Measurements from ENCODE around the gene RIC1. TPM values are rescaled to one million over a fixed set of nuclear protein-coding genes. Genes with fewer than 3 reads are reported as not detected.
A peak's percentile ranks its signal among the peaks of the same experiment; 100 is the strongest.
"Not testable (repeated sequence)": the region's sequence is repeated elsewhere in the genome, so short reads cannot be mapped to it uniquely, and the experiment has no call there.

Gene RIC1
- total and polyA plus RNA-seq, 2 donors, result 10.3 to 23.9 TPM

- 97% methylated on average over 1 of the region's 1 CpG for WGBS
- DNase-seq (ENCODE audit: low read depth in 6 of 9, low spot score in 9 of 9), result no peak
- no peak overlapping the region for H3K27ac ChIP-seq (ENCODE audit: low read depth in 1 of 2, low read length in 1 of 2)
- H3K4me3 ChIP-seq (ENCODE audit: low read length in 2 of 2), result no peak overlapping the region
- no peaks in the 10 kb centered on the region for H3K4me1 ChIP-seq (ENCODE audit: control insufficient read depth in 2 of 2, insufficient read depth in 2 of 2, low read length in 2 of 2)
- peaks cover 0 to 3% of the 10 kb centered on the region in 2 donors for H3K9me3 ChIP-seq (ENCODE audit: control insufficient read depth in 2 of 2, insufficient read depth in 1 of 2, low read length in 1 of 2)
- H3K27me3 ChIP-seq (ENCODE audit: control insufficient read depth in 2 of 2, insufficient read depth in 1 of 2, low read length in 1 of 2), result no peaks in the 10 kb centered on the region
- no peaks in the 10 kb centered on the region for H3K36me3 ChIP-seq (ENCODE audit: control insufficient read depth in 2 of 2, insufficient read depth in 2 of 2, low read length in 1 of 2)
These were observed 15.6 kb downstream of the RIC1 start for GRCh38 chr9:5644501-5644900.

- Histone ChIP-seq H3K9me3 (ENCODE audit: control insufficient read depth in 2 of 2, insufficient read depth in 1 of 2, low read length in 1 of 2) (peaks cover 0 to 17% of the 10 kb centered on the region in 2 donors), H3K27ac (ENCODE audit: low read depth in 1 of 2, low read length in 1 of 2) (no peak overlapping the region), H3K4me1 (ENCODE audit: control insufficient read depth in 2 of 2, insufficient read depth in 2 of 2, low read length in 2 of 2) (peaks cover 0 to 4% of the 10 kb centered on the region in 2 donors), H3K4me3 (ENCODE audit: low read length in 2 of 2) (no peak overlapping the region), H3K27me3 (ENCODE audit: control insufficient read depth in 2 of 2, insufficient read depth in 1 of 2, low read length in 1 of 2) (no peaks in the 10 kb centered on the region), H3K36me3 (ENCODE audit: control insufficient read depth in 2 of 2, insufficient read depth in 2 of 2, low read length in 1 of 2) (no peaks in the 10 kb centered on the region)
- DNase-seq (ENCODE audit: low read depth in 6 of 9, low spot score in 9 of 9), result no peak
- WGBS, result 95% methylated on average over 3 of the region's 3 CpGs
These were observed 17.2 kb downstream of the RIC1 start for GRCh38 chr9:5646116-5646515.

- no peak for DNase-seq (ENCODE audit: low read depth in 6 of 9, low spot score in 9 of 9)
- H3K36me3 ChIP-seq (ENCODE audit: control insufficient read depth in 2 of 2, insufficient read depth in 2 of 2, low read length in 1 of 2), result no peaks in the 10 kb centered on the region
These were observed 21.6 kb downstream of the RIC1 start for GRCh38 chr9:5650356-5651105.

GRCh38 chr9:5651246-5651645, 22.3 kb downstream of the RIC1 start:
- H3K4me3 ChIP-seq (ENCODE audit: low read length in 2 of 2), result no peak overlapping the region
- no peaks in the 10 kb centered on the region for H3K27me3 ChIP-seq (ENCODE audit: control insufficient read depth in 2 of 2, insufficient read depth in 1 of 2, low read length in 1 of 2)
- no peak overlapping the region for H3K27ac ChIP-seq (ENCODE audit: low read depth in 1 of 2, low read length in 1 of 2)
- no peaks in the 10 kb centered on the region for H3K36me3 ChIP-seq (ENCODE audit: control insufficient read depth in 2 of 2, insufficient read depth in 2 of 2, low read length in 1 of 2)
- H3K4me1 ChIP-seq (ENCODE audit: control insufficient read depth in 2 of 2, insufficient read depth in 2 of 2, low read length in 2 of 2), result peaks cover 0 to 4% of the 10 kb centered on the region in 2 donors
- H3K9me3 ChIP-seq (ENCODE audit: control insufficient read depth in 2 of 2, insufficient read depth in 1 of 2, low read length in 1 of 2), result peaks cover 0 to 20% of the 10 kb centered on the region in 2 donors
- no peak for DNase-seq (ENCODE audit: low read depth in 6 of 9, low spot score in 9 of 9)

More at GRCh38 chr9:5650356-5651105, 21.6 kb downstream of the RIC1 start:
- no peaks in the 10 kb centered on the region for H3K27me3 ChIP-seq (ENCODE audit: control insufficient read depth in 2 of 2, insufficient read depth in 1 of 2, low read length in 1 of 2)
- WGBS, result 97% methylated on average over 2 of the region's 2 CpGs
- no peak overlapping the region for H3K27ac ChIP-seq (ENCODE audit: low read depth in 1 of 2, low read length in 1 of 2)
- H3K4me3 ChIP-seq (ENCODE audit: low read length in 2 of 2), result no peak overlapping the region
- peaks cover 0 to 4% of the 10 kb centered on the region in 2 donors for H3K4me1 ChIP-seq (ENCODE audit: control insufficient read depth in 2 of 2, insufficient read depth in 2 of 2, low read length in 2 of 2)
- peaks cover 0 to 20% of the 10 kb centered on the region in 2 donors for H3K9me3 ChIP-seq (ENCODE audit: control insufficient read depth in 2 of 2, insufficient read depth in 1 of 2, low read length in 1 of 2)

- 99% methylated on average over 1 of the region's 1 CpG for WGBS
- Histone ChIP-seq H3K27me3 (ENCODE audit: control insufficient read depth in 2 of 2, insufficient read depth in 1 of 2, low read length in 1 of 2) (no peaks in the 10 kb centered on the region), H3K4me1 (ENCODE audit: control insufficient read depth in 2 of 2, insufficient read depth in 2 of 2, low read length in 2 of 2) (peaks cover 0 to 4% of the 10 kb centered on the region in 2 donors), H3K4me3 (ENCODE audit: low read length in 2 of 2) (no peak overlapping the region), H3K27ac (ENCODE audit: low read depth in 1 of 2, low read length in 1 of 2) (no peak overlapping the region), H3K9me3 (ENCODE audit: control insufficient read depth in 2 of 2, insufficient read depth in 1 of 2, low read length in 1 of 2) (peaks cover 0 to 20% of the 10 kb centered on the region in 2 donors), H3K36me3 (ENCODE audit: control insufficient read depth in 2 of 2, insufficient read depth in 2 of 2, low read length in 1 of 2) (no peaks in the 10 kb centered on the region)
- no peak for DNase-seq (ENCODE audit: low read depth in 6 of 9, low spot score in 9 of 9)
These were observed 23.9 kb downstream of the RIC1 start for GRCh38 chr9:5652821-5653220.

GRCh38 chr9:5662804-5663203, 33.9 kb downstream of the RIC1 start:
- not testable (repeated sequence) for H3K4me3 ChIP-seq (ENCODE audit: low read length in 2 of 2); DNase-seq (ENCODE audit: low read depth in 6 of 9, low spot score in 9 of 9); H3K36me3 ChIP-seq (ENCODE audit: control insufficient read depth in 2 of 2, insufficient read depth in 2 of 2, low read length in 1 of 2); H3K9me3 ChIP-seq (ENCODE audit: control insufficient read depth in 2 of 2, insufficient read depth in 1 of 2, low read length in 1 of 2); H3K27me3 ChIP-seq (ENCODE audit: control insufficient read depth in 2 of 2, insufficient read depth in 1 of 2, low read length in 1 of 2); H3K27ac ChIP-seq (ENCODE audit: low read depth in 1 of 2, low read length in 1 of 2); H3K4me1 ChIP-seq (ENCODE audit: control insufficient read depth in 2 of 2, insufficient read depth in 2 of 2, low read length in 2 of 2)
- WGBS, result 61% methylated on average over 1 of the region's 1 CpG

- Histone ChIP-seq H3K4me1 (ENCODE audit: control insufficient read depth in 2 of 2, insufficient read depth in 2 of 2, low read length in 2 of 2) (peaks cover 4 to 16% of the 10 kb centered on the region in 2 donors), H3K4me3 (ENCODE audit: low read length in 2 of 2) (no peak overlapping the region), H3K27me3 (ENCODE audit: control insufficient read depth in 2 of 2, insufficient read depth in 1 of 2, low read length in 1 of 2) (no peaks in the 10 kb centered on the region), H3K36me3 (ENCODE audit: control insufficient read depth in 2 of 2, insufficient read depth in 2 of 2, low read length in 1 of 2) (peaks cover 6 to 11% of the 10 kb centered on the region in 2 donors), H3K27ac (ENCODE audit: low read depth in 1 of 2, low read length in 1 of 2) (no peak overlapping the region), H3K9me3 (ENCODE audit: control insufficient read depth in 2 of 2, insufficient read depth in 1 of 2, low read length in 1 of 2) (peaks cover 0 to 5% of the 10 kb centered on the region in 2 donors)
- WGBS, result 70% methylated on average over 3 of the region's 3 CpGs
- no peak for DNase-seq (ENCODE audit: low read depth in 6 of 9, low spot score in 9 of 9)
These were observed 36.2 kb downstream of the RIC1 start for GRCh38 chr9:5665059-5665458.

GRCh38 chr9:5667391-5667790, 38.5 kb downstream of the RIC1 start:
- Histone ChIP-seq H3K9me3 (ENCODE audit: control insufficient read depth in 2 of 2, insufficient read depth in 1 of 2, low read length in 1 of 2) (peaks cover 0 to 7% of the 10 kb centered on the region in 2 donors), H3K4me3 (ENCODE audit: low read length in 2 of 2) (no peak overlapping the region), H3K36me3 (ENCODE audit: control insufficient read depth in 2 of 2, insufficient read depth in 2 of 2, low read length in 1 of 2) (peaks cover 6 to 11% of the 10 kb centered on the region in 2 donors), H3K4me1 (ENCODE audit: control insufficient read depth in 2 of 2, insufficient read depth in 2 of 2, low read length in 2 of 2) (peaks cover 15 to 31% of the 10 kb centered on the region in 2 donors), H3K27ac (ENCODE audit: low read depth in 1 of 2, low read length in 1 of 2) (no peak overlapping the region), H3K27me3 (ENCODE audit: control insufficient read depth in 2 of 2, insufficient read depth in 1 of 2, low read length in 1 of 2) (no peaks in the 10 kb centered on the region)
- no peak for DNase-seq (ENCODE audit: low read depth in 6 of 9, low spot score in 9 of 9)
- whole genome bisulfite sequencing, result 98% methylated on average over 6 of the region's 6 CpGs

- peaks cover 6 to 11% of the 10 kb centered on the region in 2 donors for H3K36me3 ChIP-seq (ENCODE audit: control insufficient read depth in 2 of 2, insufficient read depth in 2 of 2, low read length in 1 of 2)
- H3K27me3 ChIP-seq (ENCODE audit: control insufficient read depth in 2 of 2, insufficient read depth in 1 of 2, low read length in 1 of 2), result no peaks in the 10 kb centered on the region
- peak in 1 of 9 donors; percentile 27 for DNase-seq (ENCODE audit: low read depth in 6 of 9, low spot score in 9 of 9)
- H3K9me3 ChIP-seq (ENCODE audit: control insufficient read depth in 2 of 2, insufficient read depth in 1 of 2, low read length in 1 of 2), result peaks cover 0 to 3% of the 10 kb centered on the region in 2 donors
- WGBS, result 69% methylated on average over 2 of the region's 2 CpGs
- no peak overlapping the region for H3K4me3 ChIP-seq (ENCODE audit: low read length in 2 of 2)
- H3K27ac ChIP-seq (ENCODE audit: low read depth in 1 of 2, low read length in 1 of 2), result no peak overlapping the region
- peaks cover 15 to 31% of the 10 kb centered on the region in 2 donors for H3K4me1 ChIP-seq (ENCODE audit: control insufficient read depth in 2 of 2, insufficient read depth in 2 of 2, low read length in 2 of 2)
These were observed 41.2 kb downstream of the RIC1 start for GRCh38 chr9:5670079-5670478.
